Measurements from ENCODE around the gene ADGRB2.

GRCh38 chr1:31761883-31762282 is 2.3 kb downstream of the ADGRB2 start:
- TF ChIP-seq CTCF (IDR thresholded peaks at IDR 0.05; ENCODE audit: low read depth, low read length): no peak
- TF ChIP-seq EZH2phosphoT487 (IDR thresholded peaks at IDR 0.05; ENCODE audit: low read depth): no peak

Measured in OCI-LY3 (cell line).